Gastrocnemius medialis (tissue), 4 donors: ENCODE measurements around the gene SEC61A2.

Experiments
- POLR2A ChIP-seq, 2 donors: fragments of 450-650 bp; IDR thresholded peaks; one replicate each; pipeline ENCODE4 v1.6.1; 2017; ENCODE audit warnings: antibody characterized with exemption in 2 of 2, mild to moderate bottlenecking in 2 of 2, moderate library complexity in 2 of 2
- TF ChIP-seq, protein P1 (sequence below), 5 experiments: fragments of 450-650 bp in 3 of 5; fragments of 200-600 bp in 2 of 5; sonication (generic) in 2 of 5; IDR thresholded peaks in 4 of 5; conservative IDR thresholded peaks in 1 of 5; 1 replicate in 4 of 5; 2 replicates in 1 of 5; pipeline ENCODE4 v1.5.1; 2016 to 2019; ENCODE audit warnings: antibody characterized with exemption in 5 of 5, mild to moderate bottlenecking in 3 of 5, moderate library complexity in 3 of 5

DNA sequence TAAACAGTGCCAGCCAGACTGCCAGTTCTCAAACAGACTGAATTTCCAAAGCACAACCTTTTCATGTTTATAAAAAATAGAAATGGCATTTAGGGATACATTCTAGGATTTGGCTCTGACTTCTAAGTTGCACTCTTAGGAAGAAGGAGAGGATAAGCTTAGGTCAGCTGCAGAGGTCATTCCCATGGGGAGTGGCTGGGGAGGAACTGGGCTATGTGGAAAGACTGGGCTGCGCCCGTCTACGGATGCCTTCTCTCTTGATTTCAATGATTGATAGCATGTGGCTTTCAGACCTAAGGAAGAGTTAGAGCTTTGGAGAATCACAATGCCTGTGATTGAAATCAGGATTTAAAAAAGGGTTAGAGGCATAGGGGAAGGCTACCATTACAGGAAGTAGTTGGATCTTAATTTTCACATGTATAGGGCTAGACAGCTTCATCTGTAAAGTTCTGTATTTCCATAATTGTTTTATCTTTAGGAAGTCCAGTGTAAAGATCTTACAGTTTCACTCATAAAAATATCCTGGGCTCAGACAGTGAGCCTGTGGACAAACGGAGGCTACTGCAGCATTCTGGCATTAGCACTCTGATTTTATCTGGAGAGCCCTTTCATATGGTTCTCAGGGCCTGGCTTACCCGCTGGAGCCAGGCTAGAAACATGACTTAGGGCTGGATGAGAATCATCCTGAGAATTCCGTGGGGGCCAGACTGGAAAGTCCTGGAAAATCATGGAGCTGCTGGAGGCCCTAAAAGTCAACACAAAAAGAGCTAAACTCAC, 36.7 kb downstream of the SEC61A2 start:
- TF ChIP-seq, protein P1, sequence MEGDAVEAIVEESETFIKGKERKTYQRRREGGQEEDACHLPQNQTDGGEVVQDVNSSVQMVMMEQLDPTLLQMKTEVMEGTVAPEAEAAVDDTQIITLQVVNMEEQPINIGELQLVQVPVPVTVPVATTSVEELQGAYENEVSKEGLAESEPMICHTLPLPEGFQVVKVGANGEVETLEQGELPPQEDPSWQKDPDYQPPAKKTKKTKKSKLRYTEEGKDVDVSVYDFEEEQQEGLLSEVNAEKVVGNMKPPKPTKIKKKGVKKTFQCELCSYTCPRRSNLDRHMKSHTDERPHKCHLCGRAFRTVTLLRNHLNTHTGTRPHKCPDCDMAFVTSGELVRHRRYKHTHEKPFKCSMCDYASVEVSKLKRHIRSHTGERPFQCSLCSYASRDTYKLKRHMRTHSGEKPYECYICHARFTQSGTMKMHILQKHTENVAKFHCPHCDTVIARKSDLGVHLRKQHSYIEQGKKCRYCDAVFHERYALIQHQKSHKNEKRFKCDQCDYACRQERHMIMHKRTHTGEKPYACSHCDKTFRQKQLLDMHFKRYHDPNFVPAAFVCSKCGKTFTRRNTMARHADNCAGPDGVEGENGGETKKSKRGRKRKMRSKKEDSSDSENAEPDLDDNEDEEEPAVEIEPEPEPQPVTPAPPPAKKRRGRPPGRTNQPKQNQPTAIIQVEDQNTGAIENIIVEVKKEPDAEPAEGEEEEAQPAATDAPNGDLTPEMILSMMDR (IDR thresholded peaks at IDR 0.05 in 4 of 5, conservative IDR thresholded peaks at IDR 0.05 in 1 of 5), result no peak
- TF ChIP-seq POLR2A (IDR thresholded peaks at IDR 0.05), result no peak
